Measurements from ENCODE around the gene PTCH1. TPM values are rescaled to one million over a fixed set of nuclear protein-coding genes. Genes with fewer than 3 reads are reported as not detected.

The PTCH1 gene
- total RNA-seq, 1 donor from 2014 or later = 33.3 TPM

DNA sequence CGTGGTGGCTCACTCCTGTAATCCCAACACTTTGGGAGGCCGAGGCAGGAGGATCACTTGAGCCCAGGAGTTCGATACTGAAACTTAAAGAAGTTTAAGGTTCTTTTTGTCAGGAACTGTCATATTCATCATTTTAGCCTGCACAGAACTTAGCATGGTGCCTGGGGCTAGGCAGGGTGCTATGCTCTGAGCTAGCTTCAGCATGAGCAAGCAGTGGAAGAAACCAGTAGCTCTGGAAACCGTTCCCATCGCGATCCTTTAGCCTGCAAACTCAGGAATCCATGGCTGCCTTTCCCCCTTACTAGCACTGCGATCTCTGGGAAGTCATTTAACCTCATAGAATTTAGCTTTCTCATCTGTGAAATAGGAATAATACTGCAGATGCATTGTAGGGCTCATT, 80.4 kb downstream of the PTCH1 start:
- Histone ChIP-seq H3K36me3 (no peaks in the 10 kb centered on the region), H3K27ac (no peak overlapping the region), H3K27me3 (ENCODE audit: low read depth) (no peaks in the 10 kb centered on the region), H3K9me3 (no peaks in the 10 kb centered on the region), H3K4me1 (no peaks in the 10 kb centered on the region), H3K4me3 (no peak overlapping the region)
- TF ChIP-seq, protein P1, sequence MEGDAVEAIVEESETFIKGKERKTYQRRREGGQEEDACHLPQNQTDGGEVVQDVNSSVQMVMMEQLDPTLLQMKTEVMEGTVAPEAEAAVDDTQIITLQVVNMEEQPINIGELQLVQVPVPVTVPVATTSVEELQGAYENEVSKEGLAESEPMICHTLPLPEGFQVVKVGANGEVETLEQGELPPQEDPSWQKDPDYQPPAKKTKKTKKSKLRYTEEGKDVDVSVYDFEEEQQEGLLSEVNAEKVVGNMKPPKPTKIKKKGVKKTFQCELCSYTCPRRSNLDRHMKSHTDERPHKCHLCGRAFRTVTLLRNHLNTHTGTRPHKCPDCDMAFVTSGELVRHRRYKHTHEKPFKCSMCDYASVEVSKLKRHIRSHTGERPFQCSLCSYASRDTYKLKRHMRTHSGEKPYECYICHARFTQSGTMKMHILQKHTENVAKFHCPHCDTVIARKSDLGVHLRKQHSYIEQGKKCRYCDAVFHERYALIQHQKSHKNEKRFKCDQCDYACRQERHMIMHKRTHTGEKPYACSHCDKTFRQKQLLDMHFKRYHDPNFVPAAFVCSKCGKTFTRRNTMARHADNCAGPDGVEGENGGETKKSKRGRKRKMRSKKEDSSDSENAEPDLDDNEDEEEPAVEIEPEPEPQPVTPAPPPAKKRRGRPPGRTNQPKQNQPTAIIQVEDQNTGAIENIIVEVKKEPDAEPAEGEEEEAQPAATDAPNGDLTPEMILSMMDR (IDR thresholded peaks at IDR 0.05) = no peak
- ATAC-seq (no peak), DNase-seq (no peak)
- intact Hi-C loops (cut with DNase I) = no loop called here

DNA sequence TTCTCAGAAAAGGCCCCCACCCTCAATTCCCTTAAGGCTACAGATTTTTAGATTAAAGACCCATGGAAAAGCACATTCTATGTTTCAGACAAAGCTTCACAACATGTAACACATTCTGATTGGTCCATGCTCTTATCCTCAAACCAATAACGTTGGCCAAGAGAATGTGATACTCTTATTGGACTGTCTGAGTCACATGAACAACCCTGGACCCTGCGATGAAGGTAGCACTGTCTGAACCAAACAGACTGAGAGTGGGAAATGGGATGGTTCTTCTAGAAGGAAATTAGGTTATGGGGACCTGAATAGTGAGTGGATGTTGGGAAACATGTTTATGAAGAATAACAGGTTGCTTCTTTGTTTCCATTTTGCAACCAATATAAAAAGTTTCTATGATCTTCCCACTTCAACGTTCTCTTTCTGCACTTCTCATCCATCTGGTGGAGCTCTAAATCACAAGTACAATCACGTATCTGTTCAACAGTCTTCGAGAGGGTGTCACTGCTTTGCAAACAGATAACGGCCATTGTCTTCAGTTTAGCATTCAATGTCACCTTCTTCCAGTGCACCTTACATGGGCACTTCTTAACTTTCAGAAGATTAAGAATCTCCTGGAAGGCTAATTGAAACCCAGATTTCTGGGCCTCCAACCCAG, 81.6 kb downstream of the PTCH1 start:
- Histone ChIP-seq H3K4me3 (no peak overlapping the region), H3K27ac (no peak overlapping the region), H3K9me3 (no peaks in the 10 kb centered on the region), H3K4me1 (no peaks in the 10 kb centered on the region), H3K27me3 (ENCODE audit: low read depth) (no peaks in the 10 kb centered on the region), H3K36me3 (no peaks in the 10 kb centered on the region)
- no peak for DNase-seq
- TF ChIP-seq, protein P1 (IDR thresholded peaks at IDR 0.05) = no peak
- ATAC-seq = no peak
- intact Hi-C loops (cut with DNase I) = no loop called here

DNA sequence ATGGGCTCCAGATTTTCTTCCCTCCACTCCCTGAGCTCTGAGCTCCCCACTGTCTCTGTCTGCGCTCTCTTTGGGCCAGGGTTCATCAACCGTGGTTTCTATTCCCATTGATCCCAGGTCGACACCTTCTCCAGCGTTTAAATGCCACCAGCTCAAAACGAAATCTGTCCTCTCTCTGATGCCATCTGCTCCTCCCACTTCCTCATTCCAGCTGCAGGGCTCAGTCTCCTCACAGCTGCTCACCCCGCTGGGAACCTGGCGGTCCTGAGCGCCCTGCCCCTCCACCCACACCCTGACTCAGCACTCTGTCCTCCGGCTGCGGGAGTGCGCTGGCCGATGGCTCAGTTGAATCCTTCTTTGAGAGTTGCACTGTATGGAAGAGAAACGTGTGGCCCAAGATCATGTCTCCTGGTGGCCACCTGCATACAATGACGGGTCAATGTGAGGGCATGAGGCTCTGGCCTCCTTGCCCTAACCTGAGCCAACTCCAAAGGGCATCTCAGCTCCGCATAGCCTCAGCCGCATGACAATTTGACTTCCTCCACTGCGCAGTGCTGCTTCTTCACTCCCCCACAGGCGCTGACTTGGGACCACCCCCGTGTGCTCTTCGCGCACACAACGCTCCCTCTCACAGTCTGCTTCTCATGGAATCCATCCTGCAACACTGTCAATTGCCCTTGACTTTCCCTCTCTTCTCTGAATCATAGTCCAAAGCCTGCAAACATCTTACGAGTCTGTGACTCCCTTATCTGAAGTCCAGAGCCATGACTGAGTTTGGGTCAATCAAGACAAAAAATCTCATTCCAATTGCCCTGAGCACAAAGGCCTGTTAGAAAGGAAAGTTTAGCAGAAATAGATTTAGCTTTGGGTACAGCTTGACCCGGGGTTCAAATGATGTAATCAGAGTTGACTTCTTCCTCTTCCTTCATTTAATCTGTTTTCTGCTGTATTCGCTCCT, 82.4 kb downstream of the PTCH1 start:
- Histone ChIP-seq H3K4me3 (no peak overlapping the region), H3K9me3 (no peaks in the 10 kb centered on the region), H3K27me3 (ENCODE audit: low read depth) (no peaks in the 10 kb centered on the region), H3K36me3 (no peaks in the 10 kb centered on the region), H3K4me1 (no peaks in the 10 kb centered on the region), H3K27ac (no peak overlapping the region)
- ATAC-seq (peak in 1 of 2 donors; percentile 32), DNase-seq (no peak)
- intact Hi-C loops (cut with DNase I) = no loop called here
- TF ChIP-seq, protein P1 (IDR thresholded peaks at IDR 0.05) = no peak

DNA sequence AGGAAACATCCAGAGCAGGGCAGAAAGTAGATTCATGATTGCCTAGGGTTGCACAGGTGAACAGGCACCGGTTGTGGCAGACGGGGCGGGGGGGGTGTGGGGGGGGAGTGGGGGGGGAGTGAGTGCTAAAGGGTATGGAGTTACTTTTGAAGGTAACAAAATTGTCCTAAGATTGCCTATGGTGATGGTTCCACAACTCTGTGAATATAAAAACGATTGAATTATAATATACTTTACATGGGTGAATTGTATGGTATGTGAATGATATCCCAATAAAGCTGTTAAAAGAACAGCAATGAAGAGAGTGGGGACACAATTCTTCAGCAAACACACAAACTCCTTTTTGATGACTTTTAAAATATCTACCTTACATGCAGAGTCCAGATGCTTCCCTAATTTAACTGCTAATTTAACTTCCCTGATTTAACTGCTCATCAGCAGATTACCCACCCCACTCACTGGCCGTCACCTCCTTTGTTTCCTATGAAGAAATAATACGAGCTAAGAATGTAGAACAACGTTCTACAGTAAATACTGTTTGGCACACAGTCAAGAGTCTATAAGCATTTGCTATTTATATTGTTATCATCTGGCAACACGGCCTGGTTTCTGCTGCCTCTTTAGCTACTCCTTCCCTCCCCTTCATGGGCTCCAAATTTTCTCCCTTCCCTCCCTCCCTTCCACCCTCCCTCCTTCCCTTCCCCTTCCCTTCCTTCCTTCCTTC, 83.5 kb downstream of the PTCH1 start:
- Histone ChIP-seq H3K27me3 (ENCODE audit: low read depth) (no peaks in the 10 kb centered on the region), H3K36me3 (no peaks in the 10 kb centered on the region), H3K4me1 (no peaks in the 10 kb centered on the region), H3K9me3 (no peaks in the 10 kb centered on the region), H3K4me3 (no peak overlapping the region), H3K27ac (no peak overlapping the region)
- ATAC-seq (no peak), DNase-seq (no peak)
- intact Hi-C loops (cut with DNase I) = no loop called here
- TF ChIP-seq, protein P1 (IDR thresholded peaks at IDR 0.05) = no peak

DNA sequence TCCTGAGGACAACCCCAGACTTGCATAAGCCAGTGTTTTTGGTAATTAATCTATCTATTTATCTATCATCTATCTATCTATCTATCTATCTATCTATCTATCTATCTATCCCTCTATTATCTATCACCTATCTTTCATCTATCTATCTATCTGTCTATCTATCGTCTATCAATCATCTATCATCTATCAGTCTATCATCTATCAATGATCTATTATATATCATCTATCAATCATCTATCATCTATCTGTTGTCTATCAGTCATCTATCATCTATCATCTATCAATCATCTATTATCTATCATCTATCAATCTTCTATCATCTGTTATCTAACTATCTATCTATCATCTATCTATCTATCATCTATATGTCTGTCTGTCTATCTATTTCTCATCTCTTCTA, 85.5 kb downstream of the PTCH1 start:
- H3K4me3 ChIP-seq = no peak overlapping the region
- no peaks in the 10 kb centered on the region for H3K9me3 ChIP-seq
- no peaks in the 10 kb centered on the region for H3K27me3 ChIP-seq (ENCODE audit: low read depth)
- TF ChIP-seq, protein P1 (IDR thresholded peaks at IDR 0.05) = no peak
- H3K4me1 ChIP-seq = peaks cover 8% of the 10 kb centered on the region
- intact Hi-C loops (cut with DNase I) = no loop called here
- DNase-seq = no peak
- no peaks in the 10 kb centered on the region for H3K36me3 ChIP-seq
- ATAC-seq = no peak
- no peak overlapping the region for H3K27ac ChIP-seq
